Measurements from ENCODE around the gene LIG3. TPM values are rescaled to one million over a fixed set of nuclear protein-coding genes. Genes with fewer than 3 reads are reported as not detected.
"Not testable (repeated sequence)": the region's sequence is repeated elsewhere in the genome, so short reads cannot be mapped to it uniquely, and the experiment has no call there.

Gene LIG3
- total RNA-seq, 1 donor from 2014 or later = 101 TPM

DNA sequence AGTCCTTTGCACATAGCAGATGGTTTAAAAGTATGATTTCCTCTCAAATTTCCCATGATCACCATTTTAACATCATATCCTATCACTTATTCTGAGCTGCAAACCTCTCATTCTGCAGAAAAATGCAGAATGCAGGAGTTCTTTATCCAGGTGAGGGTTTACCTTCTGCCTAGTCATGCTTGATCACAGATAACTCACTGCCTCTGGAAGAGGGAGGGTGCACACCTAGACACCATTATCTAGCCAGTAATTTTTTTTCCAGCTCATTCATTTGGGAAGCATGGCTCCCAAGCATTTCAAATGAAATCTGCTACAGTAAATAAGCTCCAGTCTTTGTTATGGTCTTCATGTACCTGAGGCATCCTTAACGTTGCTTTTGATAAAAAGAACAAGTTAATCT, 45.2 kb downstream of the LIG3 start:
- no peak for DNase-seq (ENCODE audit: low spot score, unreplicated experiment)
- no peak overlapping the region for H3K27ac Mint-ChIP-seq
- H3K4me3 Mint-ChIP-seq (ENCODE audit: low read depth) = no peak overlapping the region
- peaks cover 2% of the 10 kb centered on the region for H3K4me1 Mint-ChIP-seq (ENCODE audit: low read depth)
- TF ChIP-seq, protein P1, sequence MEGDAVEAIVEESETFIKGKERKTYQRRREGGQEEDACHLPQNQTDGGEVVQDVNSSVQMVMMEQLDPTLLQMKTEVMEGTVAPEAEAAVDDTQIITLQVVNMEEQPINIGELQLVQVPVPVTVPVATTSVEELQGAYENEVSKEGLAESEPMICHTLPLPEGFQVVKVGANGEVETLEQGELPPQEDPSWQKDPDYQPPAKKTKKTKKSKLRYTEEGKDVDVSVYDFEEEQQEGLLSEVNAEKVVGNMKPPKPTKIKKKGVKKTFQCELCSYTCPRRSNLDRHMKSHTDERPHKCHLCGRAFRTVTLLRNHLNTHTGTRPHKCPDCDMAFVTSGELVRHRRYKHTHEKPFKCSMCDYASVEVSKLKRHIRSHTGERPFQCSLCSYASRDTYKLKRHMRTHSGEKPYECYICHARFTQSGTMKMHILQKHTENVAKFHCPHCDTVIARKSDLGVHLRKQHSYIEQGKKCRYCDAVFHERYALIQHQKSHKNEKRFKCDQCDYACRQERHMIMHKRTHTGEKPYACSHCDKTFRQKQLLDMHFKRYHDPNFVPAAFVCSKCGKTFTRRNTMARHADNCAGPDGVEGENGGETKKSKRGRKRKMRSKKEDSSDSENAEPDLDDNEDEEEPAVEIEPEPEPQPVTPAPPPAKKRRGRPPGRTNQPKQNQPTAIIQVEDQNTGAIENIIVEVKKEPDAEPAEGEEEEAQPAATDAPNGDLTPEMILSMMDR (IDR thresholded peaks at IDR 0.05; ENCODE audit: unreplicated experiment) = no peak
- peaks cover 4% of the 10 kb centered on the region for H3K36me3 Mint-ChIP-seq (ENCODE audit: insufficient read depth)
- H3K9me3 Mint-ChIP-seq (ENCODE audit: low read depth) = no peaks in the 10 kb centered on the region
- no peaks in the 10 kb centered on the region for H3K27me3 Mint-ChIP-seq

DNA sequence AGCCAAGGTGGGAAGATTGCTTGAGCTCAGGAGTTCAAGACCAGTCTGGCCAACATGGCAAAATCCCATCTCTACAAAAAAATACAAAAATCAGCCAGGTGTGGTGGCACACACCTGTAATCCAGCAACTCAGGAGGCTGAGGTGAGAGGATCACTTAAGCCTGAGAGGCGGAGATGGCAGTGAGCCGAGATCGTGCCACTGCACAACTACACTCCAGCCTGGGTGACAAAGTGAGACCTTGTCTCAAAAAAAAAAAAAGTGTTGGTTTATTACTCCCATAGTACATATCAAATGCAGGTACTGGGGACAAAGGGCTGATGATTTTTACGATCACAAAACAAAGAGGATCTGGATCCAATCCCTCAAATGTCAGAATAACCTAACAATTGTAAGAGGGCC, 47.8 kb downstream of the LIG3 start:
- H3K27ac Mint-ChIP-seq = not testable (repeated sequence)

DNA sequence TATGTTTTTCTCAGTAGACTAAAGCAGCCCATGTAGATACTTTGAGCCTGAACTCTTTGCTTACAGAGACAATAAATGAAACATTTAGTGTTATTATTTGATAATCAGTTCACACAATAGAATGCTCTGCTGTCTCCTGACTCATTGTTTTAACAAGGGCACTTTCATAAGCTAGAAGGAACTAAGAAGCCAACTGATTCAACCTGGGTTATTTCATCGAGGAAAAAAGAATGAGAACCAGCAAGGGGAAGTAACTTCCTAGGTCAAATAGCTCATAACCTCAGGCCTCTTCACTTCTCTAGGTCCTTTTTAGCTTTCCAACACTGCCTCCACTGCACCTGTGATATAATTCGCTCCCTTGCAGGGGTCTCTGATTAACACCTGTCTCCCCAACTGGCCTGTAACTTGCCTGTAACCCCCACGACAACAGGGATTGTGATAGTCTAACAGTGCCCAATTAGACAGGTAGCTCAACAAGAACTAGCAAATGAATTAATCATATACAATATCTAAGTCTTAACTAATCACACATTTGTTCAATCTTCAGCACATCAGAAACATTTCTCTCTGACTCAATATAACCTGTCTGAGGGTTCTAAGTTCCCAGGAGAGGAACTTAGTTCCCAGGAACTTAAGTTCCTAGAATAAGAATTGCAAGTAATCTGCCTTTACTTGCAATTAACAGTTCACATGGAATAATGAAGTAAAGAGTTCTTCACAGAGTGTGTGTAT, 48.4 kb downstream of the LIG3 start:
- H3K4me3 Mint-ChIP-seq (ENCODE audit: low read depth) = no peak overlapping the region
- no peaks in the 10 kb centered on the region for H3K9me3 Mint-ChIP-seq (ENCODE audit: low read depth)
- no peaks in the 10 kb centered on the region for H3K27me3 Mint-ChIP-seq
- H3K36me3 Mint-ChIP-seq (ENCODE audit: insufficient read depth) = peaks cover 1% of the 10 kb centered on the region
- no peak overlapping the region for H3K27ac Mint-ChIP-seq
- TF ChIP-seq, protein P1 (IDR thresholded peaks at IDR 0.05; ENCODE audit: unreplicated experiment) = no peak
- peaks cover 1% of the 10 kb centered on the region for H3K4me1 Mint-ChIP-seq (ENCODE audit: low read depth)
- DNase-seq (ENCODE audit: low spot score, unreplicated experiment) = no peak

More for the DNA sequence above, 47.8 kb downstream of the LIG3 start:
- H3K9me3 Mint-ChIP-seq (ENCODE audit: low read depth); H3K36me3 Mint-ChIP-seq (ENCODE audit: insufficient read depth); H3K4me1 Mint-ChIP-seq (ENCODE audit: low read depth); DNase-seq (ENCODE audit: low spot score, unreplicated experiment); H3K27me3 Mint-ChIP-seq; H3K4me3 Mint-ChIP-seq (ENCODE audit: low read depth): not testable (repeated sequence)

DNA sequence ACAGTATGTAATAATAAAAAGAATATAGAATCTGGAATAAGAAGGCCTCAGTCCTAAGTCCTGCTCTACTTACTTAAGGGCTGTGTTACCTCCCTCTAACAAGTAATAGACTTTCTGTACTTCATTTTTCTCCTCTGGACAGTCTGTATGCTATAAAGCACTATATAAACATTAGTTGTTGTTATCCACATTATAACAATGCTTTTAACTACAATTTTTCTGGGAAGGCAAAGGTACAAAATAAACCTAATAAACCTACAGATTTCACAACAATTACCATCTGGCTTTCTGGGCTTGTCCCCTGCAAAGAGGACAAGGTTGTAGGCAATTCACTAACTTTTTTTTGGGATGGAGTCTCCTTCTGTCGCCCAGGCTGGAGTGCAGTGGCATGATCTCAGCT, 50.5 kb downstream of the LIG3 start:
- H3K27me3 Mint-ChIP-seq = no peaks in the 10 kb centered on the region
- peaks cover 1% of the 10 kb centered on the region for H3K4me1 Mint-ChIP-seq (ENCODE audit: low read depth)
- TF ChIP-seq, protein P1 (IDR thresholded peaks at IDR 0.05; ENCODE audit: unreplicated experiment) = no peak
- no peak for DNase-seq (ENCODE audit: low spot score, unreplicated experiment)
- no peak overlapping the region for H3K4me3 Mint-ChIP-seq (ENCODE audit: low read depth)
- peaks cover 1% of the 10 kb centered on the region for H3K36me3 Mint-ChIP-seq (ENCODE audit: insufficient read depth)
- H3K27ac Mint-ChIP-seq = no peak overlapping the region
- H3K9me3 Mint-ChIP-seq (ENCODE audit: low read depth) = no peaks in the 10 kb centered on the region

DNA sequence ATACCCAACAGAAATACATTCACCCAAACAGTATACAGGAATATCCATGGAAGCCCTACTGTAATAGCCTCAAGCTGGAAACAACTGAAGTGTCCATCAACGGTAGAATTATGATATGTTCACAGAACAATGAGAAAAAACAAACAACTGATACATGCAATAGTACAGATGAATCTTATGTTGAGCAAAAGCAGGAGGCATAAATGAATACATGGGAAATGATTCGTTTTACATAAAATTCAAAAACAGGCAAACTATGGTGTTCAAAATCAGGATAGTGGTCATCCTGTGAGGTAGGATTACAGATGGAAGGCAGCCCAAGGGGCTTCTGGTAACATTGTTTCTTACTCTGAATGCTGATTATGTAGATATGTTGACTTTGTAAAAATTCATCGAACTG, 58.1 kb downstream of the LIG3 start:
- H3K27me3 Mint-ChIP-seq = no peaks in the 10 kb centered on the region
- peaks cover 3% of the 10 kb centered on the region for H3K9me3 Mint-ChIP-seq (ENCODE audit: low read depth)
- no peak overlapping the region for H3K27ac Mint-ChIP-seq
- peaks cover 4% of the 10 kb centered on the region for H3K36me3 Mint-ChIP-seq (ENCODE audit: insufficient read depth)
- H3K4me3 Mint-ChIP-seq (ENCODE audit: low read depth) = no peak overlapping the region
- TF ChIP-seq, protein P1 (IDR thresholded peaks at IDR 0.05; ENCODE audit: unreplicated experiment) = no peak
- no peak for DNase-seq (ENCODE audit: low spot score, unreplicated experiment)
- H3K4me1 Mint-ChIP-seq (ENCODE audit: low read depth) = peaks cover 1% of the 10 kb centered on the region

DNA sequence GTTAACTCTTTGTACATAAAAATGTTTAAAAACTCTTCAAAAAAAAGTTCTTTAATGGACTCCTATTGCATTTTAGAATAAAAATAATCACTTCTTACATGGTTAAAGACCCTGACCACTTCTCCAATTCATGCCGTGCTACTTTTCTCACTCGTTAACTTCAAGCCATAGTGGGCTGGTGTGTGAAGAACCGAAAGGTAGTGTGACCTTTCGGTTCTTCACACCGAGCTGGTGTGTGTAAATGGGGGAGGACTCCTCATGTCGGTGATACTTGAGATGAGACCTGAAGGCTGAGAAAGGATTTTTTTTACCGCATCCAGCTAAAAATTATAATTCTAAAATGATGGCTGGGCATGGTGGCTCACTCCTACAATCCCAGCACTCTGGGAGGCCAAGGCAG, 61.1 kb downstream of the LIG3 start:
- no peak for DNase-seq (ENCODE audit: low spot score, unreplicated experiment)
- no peak overlapping the region for H3K27ac Mint-ChIP-seq
- H3K4me3 Mint-ChIP-seq (ENCODE audit: low read depth) = no peak overlapping the region
- H3K36me3 Mint-ChIP-seq (ENCODE audit: insufficient read depth) = peaks cover 4% of the 10 kb centered on the region
- H3K4me1 Mint-ChIP-seq (ENCODE audit: low read depth) = peaks cover 4% of the 10 kb centered on the region
- no peaks in the 10 kb centered on the region for H3K27me3 Mint-ChIP-seq
- TF ChIP-seq, protein P1 (IDR thresholded peaks at IDR 0.05; ENCODE audit: unreplicated experiment) = no peak
- H3K9me3 Mint-ChIP-seq (ENCODE audit: low read depth) = peaks cover 3% of the 10 kb centered on the region
